Suprapubic skin (tissue), 4 donors: ENCODE data around the gene SH3RF1.

Source experiments
- CTCF ChIP-seq, 2 donors: fragments of 200-600 bp in 1 of 2; fragments of 450-650 bp in 1 of 2; sonication (generic) in 1 of 2; IDR thresholded peaks; one replicate each; pipeline ENCODE4 v1.5.1; 2016 to 2019; ENCODE audit warnings: antibody characterized with exemption in 2 of 2, mild to moderate bottlenecking in 1 of 2, moderate library complexity in 1 of 2
- POLR2A ChIP-seq, 2 donors: fragments of 450-650 bp; IDR thresholded peaks; one replicate each; pipeline ENCODE4 v1.6.1; 2017; ENCODE audit warnings: antibody characterized with exemption in 2 of 2, mild to moderate bottlenecking in 2 of 2, moderate library complexity in 2 of 2
- POLR2AphosphoS5 ChIP-seq, 3 donors: sonication (generic); formaldehyde crosslinking; IDR thresholded peaks; one replicate each; pipeline ENCODE4 v1.6.1; 2017; ENCODE audit warnings: antibody characterized with exemption in 3 of 3

DNA sequence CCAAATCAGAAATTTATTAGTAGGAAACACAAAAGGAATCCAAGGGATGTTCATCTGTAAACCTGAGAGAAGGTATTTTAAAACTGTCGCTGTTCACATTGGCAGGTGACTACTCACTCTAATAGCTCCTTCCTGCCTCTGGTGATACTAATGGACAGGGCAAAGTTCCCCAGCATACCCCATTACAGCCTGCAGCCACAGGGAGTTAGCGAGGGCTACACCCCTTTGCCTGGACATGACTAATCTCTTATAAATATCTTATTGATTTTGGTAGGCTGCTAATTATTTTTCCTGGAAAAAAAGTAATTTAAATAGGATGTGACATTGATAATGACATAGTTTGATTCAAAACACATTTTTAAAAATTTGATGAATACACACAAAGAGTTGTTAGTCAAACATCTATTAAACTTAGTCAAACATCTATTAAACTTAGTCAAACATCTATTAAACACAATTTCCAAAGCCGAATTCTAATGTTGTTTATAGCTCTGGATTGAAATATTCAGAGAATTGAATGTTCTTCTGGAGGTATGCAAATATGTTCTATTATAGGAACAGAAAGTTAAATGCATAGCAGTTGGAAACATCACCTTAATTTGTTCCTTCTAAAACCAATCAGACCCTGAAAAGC is 177.8 kb downstream of the SH3RF1 start:
- TF ChIP-seq POLR2AphosphoS5 (IDR thresholded peaks at IDR 0.05), result no peak
- TF ChIP-seq CTCF (IDR thresholded peaks at IDR 0.05), result no peak
- TF ChIP-seq POLR2A (IDR thresholded peaks at IDR 0.05), result no peak
